NCI-H1417 (cell line): Measurements from ENCODE around the gene EP300.
A peak's percentile ranks its signal among the peaks of the same experiment; 100 is the strongest.
"Not testable (repeated sequence)": the region's sequence is repeated elsewhere in the genome, so short reads cannot be mapped to it uniquely, and the experiment has no call there.

Experiments
- DNase-seq, 3 experiments: peaks; one replicate each; lab custom pipeline; 2025; lab: John Stamatoyannopoulos, UW

Gene EP300

GRCh38 chr22:41092023-41092817 is at the start of gene EP300:
EP300 (plus strand) TSS chr22:41092592; CDS start chr22:41093005, 413 bp downstream.
- peak; percentile 28 to 84 (median 75) for DNase-seq

GRCh38 chr22:41043722-41044121 is 48.7 kb upstream of the EP300 start:
- DNase-seq: no peak

- not testable (repeated sequence) for DNase-seq
Measured at GRCh38 chr22:41045575-41045974, 46.8 kb upstream of the EP300 start.

- DNase-seq: no peak
Measured at GRCh38 chr22:41047801-41048211, 44.6 kb upstream of the EP300 start.

- not testable (repeated sequence) for DNase-seq
Measured at GRCh38 chr22:41048345-41048744, 44.0 kb upstream of the EP300 start.

DNA sequence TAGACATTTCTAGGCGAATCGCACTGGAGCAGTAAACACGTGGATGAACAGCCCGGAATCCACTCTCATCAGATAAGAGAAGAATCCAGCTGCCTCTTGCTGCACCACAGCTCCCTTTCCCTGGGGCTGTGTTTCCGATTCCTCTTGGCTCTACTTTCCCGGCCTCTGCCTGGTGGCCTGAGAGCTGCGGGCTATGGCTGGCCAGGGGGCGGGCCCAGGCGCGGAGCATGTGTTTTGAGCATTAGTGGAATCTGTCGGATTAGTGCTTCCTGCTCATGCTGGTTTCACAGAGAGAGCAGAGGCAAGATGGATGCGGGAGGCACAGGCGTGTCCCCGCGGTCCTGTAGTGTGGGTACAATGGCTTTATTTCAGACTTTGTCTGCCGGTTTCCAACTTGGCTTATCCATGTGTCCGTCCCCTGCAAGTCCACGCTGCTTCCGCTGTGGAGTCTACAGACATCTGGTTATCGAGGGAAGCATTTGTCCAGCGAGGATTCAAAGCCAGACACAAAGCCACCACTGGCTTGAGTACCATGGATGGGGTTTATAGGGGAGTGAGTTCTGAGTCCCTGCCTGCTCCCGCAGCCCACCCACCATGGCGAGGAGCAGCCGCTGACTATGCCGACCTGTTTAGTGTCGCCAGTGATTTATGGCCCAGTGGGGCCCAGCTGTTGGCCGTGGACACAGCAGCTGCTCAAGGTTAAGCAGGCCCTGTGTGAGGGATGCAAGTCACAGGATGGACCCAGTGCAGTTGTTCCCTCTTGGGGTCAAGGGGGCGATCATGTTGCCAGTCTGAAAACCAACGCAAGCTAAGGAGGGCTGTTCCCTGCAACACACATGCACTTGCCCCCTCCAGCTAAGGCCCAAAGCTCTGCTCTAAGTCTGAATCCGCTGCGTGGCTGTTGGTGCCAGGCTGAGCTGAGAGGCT is 43.3 kb upstream of the EP300 start:
- no peak for DNase-seq

- not testable (repeated sequence) for DNase-seq
Measured at GRCh38 chr22:41049795-41050194, 42.6 kb upstream of the EP300 start.

DNA sequence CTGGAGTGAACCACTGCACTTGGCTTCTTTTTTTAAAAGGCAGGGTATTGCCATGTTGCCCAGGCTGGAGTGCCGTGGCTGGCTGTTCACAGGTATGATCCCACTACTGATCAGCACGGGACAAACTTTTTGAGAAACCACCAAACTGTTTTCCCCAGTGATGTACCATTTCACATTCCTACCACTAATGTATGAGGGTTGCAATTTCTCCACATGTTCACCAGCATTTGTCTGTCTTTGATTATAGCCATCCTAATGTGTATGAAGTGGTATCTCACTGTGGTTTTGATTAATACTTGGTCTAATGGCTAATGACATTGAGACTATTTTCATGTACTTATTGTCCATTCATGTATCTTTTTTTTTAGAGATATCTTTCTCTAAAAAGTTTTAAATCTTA is 41.5 kb upstream of the EP300 start:
- no peak for DNase-seq

GRCh38 chr22:41052661-41053490 is 39.5 kb upstream of the EP300 start:
- no peak for DNase-seq

GRCh38 chr22:41057076-41057475 is 35.3 kb upstream of the EP300 start:
- DNase-seq: no peak

GRCh38 chr22:41062146-41062545 is 30.2 kb upstream of the EP300 start:
- DNase-seq: no peak

GRCh38 chr22:41064326-41064725 is 28.1 kb upstream of the EP300 start:
- DNase-seq: not testable (repeated sequence)

GRCh38 chr22:41066341-41066740 is 26.1 kb upstream of the EP300 start:
- DNase-seq: not testable (repeated sequence)

- not testable (repeated sequence) for DNase-seq
Measured at GRCh38 chr22:41067968-41068367, 24.4 kb upstream of the EP300 start.

DNA sequence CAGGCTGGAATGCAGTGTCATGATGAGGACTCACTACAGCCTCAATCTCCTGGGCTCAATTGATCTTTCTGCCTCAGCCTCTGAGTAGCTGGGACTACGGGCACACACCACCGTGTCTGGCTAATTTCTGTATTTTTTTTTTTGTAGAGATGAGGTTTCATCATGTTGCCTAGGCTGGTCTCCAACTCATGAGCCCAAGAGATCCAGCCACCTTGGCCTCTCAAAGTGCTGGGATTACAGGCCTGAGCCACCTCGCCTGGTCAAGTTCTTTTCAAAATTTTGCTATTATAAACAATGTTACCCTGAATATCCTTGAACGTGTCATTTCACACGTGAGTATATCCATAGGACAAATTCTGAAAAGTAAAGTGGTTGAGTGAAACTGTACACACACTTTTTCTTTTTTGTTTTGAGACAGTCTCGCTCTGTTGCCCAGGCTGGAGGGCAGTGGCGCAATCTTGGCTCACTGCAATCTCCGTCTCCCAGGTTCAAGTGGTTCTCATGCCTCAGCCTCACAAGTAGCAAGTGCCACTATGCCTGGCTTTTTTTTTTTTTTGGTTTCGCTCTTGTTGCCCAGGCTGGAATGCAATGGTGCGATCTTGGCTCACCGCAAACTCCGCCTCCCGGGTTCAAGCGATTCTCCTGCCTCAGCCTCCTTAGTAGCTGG is 21.6 kb upstream of the EP300 start:
- DNase-seq: no peak

GRCh38 chr22:41074061-41074460 is 18.3 kb upstream of the EP300 start:
- no peak for DNase-seq

- no peak for DNase-seq
Measured at GRCh38 chr22:41074466-41074865, 17.9 kb upstream of the EP300 start.

- DNase-seq: no peak
Measured at GRCh38 chr22:41074941-41075710, 17.3 kb upstream of the EP300 start.

GRCh38 chr22:41075946-41076345 is 16.4 kb upstream of the EP300 start:
- DNase-seq: no peak

GRCh38 chr22:41076857-41077256 is 15.5 kb upstream of the EP300 start:
- DNase-seq: no peak

DNA sequence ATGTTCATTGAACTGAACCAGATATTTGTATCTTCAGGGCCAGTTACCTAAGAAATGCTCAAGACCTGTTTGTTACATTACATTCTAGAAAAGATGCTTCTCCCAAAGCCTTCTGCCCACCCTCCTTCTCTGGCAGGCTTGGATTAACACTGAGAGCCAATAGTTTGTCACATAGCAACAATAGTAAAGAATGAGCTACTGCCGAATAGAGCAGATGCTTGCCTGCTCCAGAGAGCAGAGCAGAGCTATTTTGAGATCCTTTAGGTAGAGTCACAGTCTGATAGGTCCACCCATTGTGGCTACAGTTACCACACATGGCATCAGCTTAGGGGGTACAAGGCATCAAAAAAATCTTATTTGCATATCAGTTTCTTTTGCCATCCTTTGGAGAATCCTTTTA is 13.5 kb upstream of the EP300 start:
- DNase-seq: no peak
